Stimulated activated CD4-positive, alpha-beta T cell treated with anti-CD3 and anti-CD28 coated beads, Interleukin-4, amount 100 ng/mL, for 4 hours (primary cell): ENCODE data around the gene NR1D1.

Experiments used
- DNase-seq, 2 experiments: peaks; one replicate each; pipeline ENCODE4 v3.0.0-alpha.2; 2020

Gene NR1D1

GRCh38 chr17:40060887-40061608 lies 39.3 kb downstream of the NR1D1 start:
- DNase-seq = no peak

DNA sequence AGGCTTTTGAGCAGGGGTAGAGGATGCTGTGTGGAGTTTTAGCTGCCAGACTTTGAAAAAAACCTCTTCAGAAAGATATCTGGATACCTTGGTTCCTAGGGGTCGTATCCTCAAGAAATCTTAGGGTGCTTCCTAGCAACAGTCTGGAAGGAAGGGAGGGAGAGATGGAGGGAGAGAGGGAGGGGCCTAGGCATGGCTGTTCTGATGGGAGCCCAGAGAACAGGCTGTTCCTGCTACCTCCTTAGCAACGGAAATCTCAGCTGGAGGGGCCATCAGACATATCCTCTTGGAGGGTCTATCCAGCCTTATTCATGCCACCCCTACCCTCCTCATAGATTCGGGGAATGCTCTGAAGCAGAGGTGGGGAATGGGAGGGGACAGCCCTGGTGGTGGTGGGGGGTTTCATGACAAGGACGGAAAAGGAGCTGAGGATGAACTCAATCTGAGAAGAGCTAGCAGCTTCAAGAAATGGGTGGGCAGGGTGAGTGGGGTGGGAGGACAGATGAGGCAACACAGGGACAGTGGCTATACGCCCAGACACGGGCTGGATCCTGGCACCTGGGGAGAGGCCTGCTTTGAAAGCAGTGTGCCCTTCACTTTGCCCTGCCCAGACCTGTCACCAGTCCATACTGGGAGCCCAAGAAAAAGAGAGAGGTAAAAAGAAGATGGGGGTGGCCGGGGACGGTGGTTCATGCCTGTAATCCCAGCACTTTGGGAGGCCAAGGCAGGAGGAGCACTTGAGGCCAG lies 40.5 kb downstream of the NR1D1 start:
- no peak for DNase-seq

- no peak for DNase-seq
Measured at GRCh38 chr17:40058865-40059264, 41.5 kb downstream of the NR1D1 start.

- DNase-seq = no peak
Measured at GRCh38 chr17:40058186-40058784, 42.1 kb downstream of the NR1D1 start.

GRCh38 chr17:40056379-40057015 lies 43.9 kb downstream of the NR1D1 start:
- DNase-seq = no peak
